Mesodermal cell (in vitro differentiated cells): Measurements from ENCODE around the gene SGCE.

Experiments used
- H3K27ac ChIP-seq: 2 replicates; pipeline ENCODE4 v1.7.0; 2013; ENCODE audit warnings: mild to moderate bottlenecking, low read depth, low read length, moderate library complexity; ENCODE audit not compliant: severe bottlenecking
- H3K36me3 ChIP-seq: 2 replicates; pipeline ENCODE4 v1.7.1; 2013; ENCODE audit warnings: mild to moderate bottlenecking, low read length, moderate library complexity; ENCODE audit not compliant: control insufficient read depth, insufficient read depth
- H3K4me1 ChIP-seq: one replicate; pipeline ENCODE4 v1.7.1; 2013; ENCODE audit warnings: mild to moderate bottlenecking, low read length; ENCODE audit not compliant: insufficient read depth, control insufficient read depth, poor library complexity, severe bottlenecking
- H3K4me3 ChIP-seq: 2 replicates; pipeline ENCODE4 v1.7.0; 2013; ENCODE audit warnings: low read length, control low read depth, mild to moderate bottlenecking; ENCODE audit not compliant: insufficient read depth, poor library complexity, severe bottlenecking; ENCODE audit errors: extremely low read depth
- H3K9me3 ChIP-seq: 2 replicates; pipeline ENCODE4 v1.7.1; 2013; ENCODE audit warnings: mild to moderate bottlenecking, low read length, moderate library complexity; ENCODE audit not compliant: control insufficient read depth
- WGBS, 2 experiments: methylation state at CpG; one replicate each; pipeline ENCODE4 v1.1.5; 2013; ENCODE audit warnings: missing lambda C conversion rate in 2 of 2; ENCODE audit not compliant: insufficient coverage in 2 of 2; 5-methylcytosine and 5-hydroxymethylcytosine counted together

SGCE gene

GRCh38 chr7:94595717-94596116 is 60.2 kb downstream of the SGCE start:
- Histone ChIP-seq H3K4me1 (no peaks in the 10 kb centered on the region), H3K9me3 (no peaks in the 10 kb centered on the region), H3K27ac (no peak overlapping the region), H3K4me3 (no peak overlapping the region), H3K36me3 (peaks cover 7% of the 10 kb centered on the region)
- 83 to 100% methylated on average over 1 of the region's 4 CpGs for WGBS, 2 experiments

- peaks cover 9% of the 10 kb centered on the region for H3K36me3 ChIP-seq
- no peak overlapping the region for H3K27ac ChIP-seq
- no peaks in the 10 kb centered on the region for H3K9me3 ChIP-seq
- WGBS, 2 experiments = 80% methylated on average over 1 of the region's 1 CpG; no CpG with 5 or more reads in 1 of the 2 experiments
- H3K4me1 ChIP-seq = no peaks in the 10 kb centered on the region
- no peak overlapping the region for H3K4me3 ChIP-seq
These were observed 61.1 kb downstream of the SGCE start for GRCh38 chr7:94594882-94595281.

- 60 to 80% methylated on average over 1 of the region's 2 CpGs for WGBS, 2 experiments
- no peaks in the 10 kb centered on the region for H3K9me3 ChIP-seq
- no peak overlapping the region for H3K4me3 ChIP-seq
- H3K4me1 ChIP-seq = no peaks in the 10 kb centered on the region
- H3K27ac ChIP-seq = no peak overlapping the region
- H3K36me3 ChIP-seq = peaks cover 14% of the 10 kb centered on the region
These were observed 64.8 kb downstream of the SGCE start for GRCh38 chr7:94591176-94591575.

GRCh38 chr7:94590526-94591162 is 65.3 kb downstream of the SGCE start:
- Histone ChIP-seq H3K9me3 (no peaks in the 10 kb centered on the region), H3K27ac (no peak overlapping the region), H3K4me3 (no peak overlapping the region), H3K4me1 (no peaks in the 10 kb centered on the region), H3K36me3 (peaks cover 14% of the 10 kb centered on the region)
- WGBS, 2 experiments = no CpG with 5 or more reads among the region's 4 CpGs

- H3K27ac ChIP-seq = no peak overlapping the region
- no peaks in the 10 kb centered on the region for H3K4me1 ChIP-seq
- 86 to 100% methylated on average over 1 of the region's 2 CpGs for WGBS, 2 experiments
These were observed 67.9 kb downstream of the SGCE start for GRCh38 chr7:94588075-94588474.

GRCh38 chr7:94584113-94584512 is 71.8 kb downstream of the SGCE start:
- no peak overlapping the region for H3K4me3 ChIP-seq
- H3K27ac ChIP-seq = no peak overlapping the region
- no peaks in the 10 kb centered on the region for H3K4me1 ChIP-seq
- 100% methylated on average over 1 of the region's 1 CpG; no CpG with 5 or more reads in 1 of the 2 experiments for WGBS, 2 experiments
- no peaks in the 10 kb centered on the region for H3K9me3 ChIP-seq
- peaks cover 5% of the 10 kb centered on the region for H3K36me3 ChIP-seq

More at GRCh38 chr7:94588075-94588474, 67.9 kb downstream of the SGCE start:
- peaks cover 14% of the 10 kb centered on the region for H3K36me3 ChIP-seq
- H3K4me3 ChIP-seq = no peak overlapping the region
- no peaks in the 10 kb centered on the region for H3K9me3 ChIP-seq

GRCh38 chr7:94580601-94581000 is 75.3 kb downstream of the SGCE start:
- H3K4me1 ChIP-seq = no peaks in the 10 kb centered on the region
- H3K27ac ChIP-seq = no peak overlapping the region
- H3K9me3 ChIP-seq = peaks cover 1% of the 10 kb centered on the region
- peaks cover 3% of the 10 kb centered on the region for H3K36me3 ChIP-seq
- no CpG with 5 or more reads among the region's 1 CpG for WGBS, 2 experiments
- H3K4me3 ChIP-seq = no peak overlapping the region

- WGBS, 2 experiments = 77 to 92% methylated on average over 1 of the region's 2 CpGs
- H3K4me3 ChIP-seq = no peak overlapping the region
- no peaks in the 10 kb centered on the region for H3K4me1 ChIP-seq
- H3K36me3 ChIP-seq = peaks cover 3% of the 10 kb centered on the region
- H3K27ac ChIP-seq = no peak overlapping the region
- H3K9me3 ChIP-seq = peaks cover 6% of the 10 kb centered on the region
These were observed 76.5 kb downstream of the SGCE start for GRCh38 chr7:94579470-94579869.

- Histone ChIP-seq H3K36me3 (peaks cover 3% of the 10 kb centered on the region), H3K9me3 (peaks cover 6% of the 10 kb centered on the region), H3K27ac (no peak overlapping the region), H3K4me1 (no peaks in the 10 kb centered on the region), H3K4me3 (no peak overlapping the region)
These were observed 77.3 kb downstream of the SGCE start for GRCh38 chr7:94578614-94579013.

- WGBS, 2 experiments = no CpG with 5 or more reads among the region's 1 CpG
- Histone ChIP-seq H3K9me3 (peaks cover 6% of the 10 kb centered on the region), H3K36me3 (peaks cover 3% of the 10 kb centered on the region), H3K4me3 (no peak overlapping the region), H3K4me1 (no peaks in the 10 kb centered on the region), H3K27ac (no peak overlapping the region)
These were observed 78.6 kb downstream of the SGCE start for GRCh38 chr7:94577357-94577756.

GRCh38 chr7:94576316-94576715 is 79.6 kb downstream of the SGCE start:
- WGBS, 2 experiments = 92 to 100% methylated on average over 1 to 2 of the region's 2 CpGs
- H3K27ac ChIP-seq = no peak overlapping the region
- no peak overlapping the region for H3K4me3 ChIP-seq
- H3K36me3 ChIP-seq = peaks cover 3% of the 10 kb centered on the region
- peaks cover 6% of the 10 kb centered on the region for H3K9me3 ChIP-seq
- H3K4me1 ChIP-seq = no peaks in the 10 kb centered on the region
